GM23338 (cell line): ENCODE measurements around the gene ASIC5. TPM values are rescaled to one million over a fixed set of nuclear protein-coding genes. Genes with fewer than 3 reads are reported as not detected.

Experiments
- ATAC-seq: fragments of 200-7000 bp; cut with Tn5 transposase; 3 replicates; pipeline ENCODE4 v1.9.1; 2020
- DNase-seq: peaks from one replicate; pipeline ENCODE4 v3.0.0-alpha.2; 2015; ENCODE audit warnings: low spot score
- H2AFZ ChIP-seq: fragments of 200-600 bp; sonication (generic); 2 replicates; pipeline ENCODE4 v1.8.0; 2016; ENCODE audit warnings: antibody characterized with exemption, mild to moderate bottlenecking, moderate library complexity
- H3F3A ChIP-seq: fragments of 200-600 bp; sonication (generic); replicated peaks from 2 replicates; pipeline ENCODE4 v1.8.0; 2017; ENCODE audit warnings: antibody characterized with exemption, mixed run types, low read depth
- H3K27ac ChIP-seq: fragments of 200-600 bp; sonication (generic); 2 replicates; pipeline ENCODE4 v1.6.1; 2016; ENCODE audit warnings: low read depth
- H3K27me3 ChIP-seq: fragments of 200-600 bp; sonication (generic); 2 replicates; pipeline ENCODE4 v1.8.0; 2016; ENCODE audit warnings: mild to moderate bottlenecking, mixed run types, moderate library complexity; ENCODE audit not compliant: insufficient read depth
- H3K36me3 ChIP-seq: fragments of 200-600 bp; sonication (generic); 2 replicates; pipeline ENCODE4 v1.8.0; 2016; ENCODE audit warnings: mild to moderate bottlenecking; ENCODE audit not compliant: insufficient read depth
- H3K4me1 ChIP-seq: fragments of 200-600 bp; sonication (generic); 2 replicates; pipeline ENCODE4 v1.8.0; 2016; ENCODE audit warnings: mild to moderate bottlenecking, moderate library complexity; ENCODE audit not compliant: insufficient read depth
- H3K4me2 ChIP-seq: fragments of 200-600 bp; sonication (generic); 2 replicates; pipeline ENCODE4 v1.7.1; 2017; ENCODE audit warnings: mixed run types
- H3K4me3 ChIP-seq: fragments of 200-600 bp; sonication (generic); 2 replicates; pipeline ENCODE4 v1.6.1; 2016; ENCODE audit warnings: mixed run types
- H3K79me2 ChIP-seq: fragments of 200-600 bp; sonication (generic); replicated peaks from 2 replicates; pipeline ENCODE4 v1.8.0; 2017; ENCODE audit warnings: mild to moderate bottlenecking; ENCODE audit not compliant: insufficient read depth
- H3K9me2 ChIP-seq: fragments of 200-600 bp; sonication (generic); 2 replicates; pipeline ENCODE4 v1.8.0; 2017; ENCODE audit not compliant: insufficient read depth
- H4K20me1 ChIP-seq: fragments of 200-600 bp; sonication (generic); replicated peaks from 2 replicates; pipeline ENCODE4 v1.8.0; 2017; ENCODE audit warnings: mild to moderate bottlenecking; ENCODE audit not compliant: insufficient read depth
- H3K27ac Mint-ChIP-seq: 2 replicates; pipeline ENCODE4 v1.8.0; 2020; ENCODE audit warnings: inconsistent platforms, mild to moderate bottlenecking, moderate library complexity, mixed read lengths
- H3K27me3 Mint-ChIP-seq: 3 replicates; pipeline ENCODE4 v1.8.0; 2022; ENCODE audit warnings: low read depth, mild to moderate bottlenecking, moderate library complexity, mixed read lengths, inconsistent platforms; ENCODE audit not compliant: insufficient read depth, poor library complexity
- H3K36me3 Mint-ChIP-seq: 3 replicates; pipeline ENCODE4 v1.8.0; 2021; ENCODE audit warnings: low read depth, mild to moderate bottlenecking, inconsistent platforms, moderate library complexity, mixed read lengths
- H3K4me1 Mint-ChIP-seq: 3 replicates; pipeline ENCODE4 v1.8.0; 2020; ENCODE audit warnings: mild to moderate bottlenecking, inconsistent platforms, mixed read lengths
- H3K4me3 Mint-ChIP-seq: 3 replicates; pipeline ENCODE4 v1.8.0; 2021; ENCODE audit warnings: moderate library complexity, mild to moderate bottlenecking, inconsistent platforms, mixed read lengths
- H3K9me3 Mint-ChIP-seq: 3 replicates; pipeline ENCODE4 v1.8.0; 2020; ENCODE audit warnings: moderate library complexity, mild to moderate bottlenecking, inconsistent platforms, mixed read lengths
- CREB1 ChIP-seq: fragments of 250-450 bp; sonication (Bioruptor Pico); IDR thresholded peaks from 2 replicates; pipeline ENCODE4 v1.5.0; 2020; ENCODE audit warnings: low read depth, mild to moderate bottlenecking, moderate library complexity
- CTCF ChIP-seq, 2 experiments: fragments of 200-600 bp in 1 of 2; sonication (generic) in 1 of 2; conservative IDR thresholded peaks; 2 replicates each; pipeline versions ENCODE4 v1.5.1 to v1.6.1; 2016 to 2017; ENCODE audit warnings: antibody characterized with exemption in 2 of 2, low read depth in 2 of 2, mild to moderate bottlenecking in 2 of 2, moderate library complexity in 1 of 2
- EZH2 ChIP-seq: fragments of 200-600 bp; sonication (generic); IDR thresholded peaks from one replicate; pipeline ENCODE4 v1.8.0; 2017; ENCODE audit warnings: antibody characterized with exemption, mild to moderate bottlenecking, low read depth; ENCODE audit not compliant: unreplicated experiment
- EZH2phosphoT487 ChIP-seq: fragments of 200-600 bp; sonication (generic); IDR thresholded peaks from one replicate; pipeline ENCODE4 v1.8.1; 2018; ENCODE audit warnings: antibody characterized with exemption; ENCODE audit not compliant: unreplicated experiment
- NANOG ChIP-seq: IDR thresholded peaks from 2 replicates; pipeline ENCODE4 v1.6.1; 2016; ENCODE audit warnings: antibody characterized with exemption, borderline replicate concordance
- POLR2AphosphoS5 ChIP-seq: IDR thresholded peaks from 2 replicates; pipeline ENCODE4 v1.6.1; 2016; ENCODE audit warnings: antibody characterized with exemption, low read depth
- REST ChIP-seq: IDR thresholded peaks from one replicate; pipeline ENCODE4 v1.6.1; 2018; ENCODE audit warnings: antibody characterized with exemption; ENCODE audit not compliant: unreplicated experiment
- STAT1 ChIP-seq: IDR thresholded peaks from one replicate; pipeline ENCODE4 v1.6.1; 2016; ENCODE audit warnings: antibody characterized with exemption; ENCODE audit not compliant: unreplicated experiment
- ZNF114 ChIP-seq: fragments of 250-450 bp; sonication (Bioruptor Pico); IDR thresholded peaks from 2 replicates; pipeline ENCODE4 v1.5.0; 2020; ENCODE audit warnings: mild to moderate bottlenecking, moderate library complexity
- ZNF331 ChIP-seq: fragments of 250-450 bp; sonication (Bioruptor Pico); IDR thresholded peaks from 2 replicates; pipeline ENCODE4 v1.5.0; 2020; ENCODE audit warnings: low read depth, mild to moderate bottlenecking, moderate library complexity
- ZNF462 ChIP-seq: fragments of 250-450 bp; sonication (Bioruptor Pico); IDR thresholded peaks from 2 replicates; pipeline ENCODE4 v1.5.0; 2020; ENCODE audit warnings: mild to moderate bottlenecking, moderate library complexity
- long read RNA-seq: library from polyadenylated mRNA; unstranded; transcript quantifications from one replicate; pipeline ENCODE4 v2.0.0, GENCODE V29; 2020; ENCODE audit not compliant: unreplicated experiment
- polyA plus RNA-seq: library from polyadenylated mRNA; unstranded; fragments of >200 nt; fragmentation: Nextera tagmentation; extraction: Ambion mirVana; gene quantifications from 2 replicates; pipeline ENCODE4 v1.2.1, GENCODE V29; 2016
- total RNA-seq: library from RNA; depleted of rRNA; stranded (reverse); fragments of >200 nt; shearing (Covaris generic); gene quantifications from 2 replicates; pipeline ENCODE4 v1.2.3, GENCODE V29; 2014; rRNA removed

ASIC5 gene
- total RNA-seq (not detected in 2 replicates), polyA plus RNA-seq (not detected in 2 replicates)
- long read RNA-seq = 0 reads

- no peak within 1 kb of the TSS for H2AFZ ChIP-seq
- Mint-ChIP-seq H3K9me3 (peaks cover 25% of the 10 kb centered on the region), H3K36me3 (peaks cover 15% of the 10 kb centered on the region), H3K27ac (no peak within 1 kb of the TSS), H3K4me3 (no peak within 1 kb of the TSS), H3K4me1 (no peaks in the 10 kb centered on the region), H3K27me3 (no peaks in the 10 kb centered on the region)
- no peaks in the 10 kb centered on the region for H3K79me2 ChIP-seq
- DNase-seq = no peak
- H3K27me3 ChIP-seq = no peaks in the 10 kb centered on the region
- TF ChIP-seq ZNF331 (no peak), EZH2 (no peak), STAT1 (no peak)
- no peaks in the 10 kb centered on the region for H3F3A ChIP-seq
- H4K20me1 ChIP-seq = no peaks in the 10 kb centered on the region
- no peaks in the 10 kb centered on the region for H3K4me1 ChIP-seq
- ATAC-seq = no peak
- no peak within 1 kb of the TSS for H3K27ac ChIP-seq
- 0 out of 2 replicates have a peak, but pooled peaks cover 3% of the 10 kb centered on the region for H3K9me2 ChIP-seq
- H3K4me2 ChIP-seq = no peak within 1 kb of the TSS
- peaks cover 6% of the 10 kb centered on the region; the same call in 1 of the 2 replicates for H3K36me3 ChIP-seq
- H3K4me3 ChIP-seq = no peak within 1 kb of the TSS
Observed at GRCh38 chr4:155866177-155866576, at the start of gene ASIC5. ASIC5 (minus strand) TSS chr4:155866277; CDS start chr4:155866226, 51 bp downstream.

GRCh38 chr4:155914782-155915181 lies 48.7 kb upstream of the ASIC5 start:
- Mint-ChIP-seq H3K4me1 (no peaks in the 10 kb centered on the region), H3K27ac (no peak overlapping the region), H3K36me3 (no peaks in the 10 kb centered on the region), H3K4me3 (no peak overlapping the region), H3K9me3 (no peaks in the 10 kb centered on the region), H3K27me3 (no peaks in the 10 kb centered on the region)
- Histone ChIP-seq H3K9me2 (0 out of 2 replicates have a peak, but pooled peaks cover 5% of the 10 kb centered on the region), H3K27me3 (no peaks in the 10 kb centered on the region), H2AFZ (no peak overlapping the region), H3F3A (no peaks in the 10 kb centered on the region), H3K36me3 (no peaks in the 10 kb centered on the region), H3K4me3 (no peak overlapping the region), H3K4me1 (no peaks in the 10 kb centered on the region), H3K4me2 (no peak overlapping the region), H3K27ac (no peak overlapping the region), H3K79me2 (no peaks in the 10 kb centered on the region), H4K20me1 (no peaks in the 10 kb centered on the region)
- DNase-seq (no peak), ATAC-seq (no peak)
- TF ChIP-seq CTCF (conservative IDR thresholded peaks at IDR 0.05; ENCODE audit: low read depth in 2 of 2) (no peak), EZH2 (no peak), CREB1 (no peak), ZNF114 (no peak), ZNF331 (no peak), EZH2phosphoT487 (no peak), REST (no peak), ZNF462 (CRISPR knock-in tag) (no peak), POLR2AphosphoS5 (no peak), STAT1 (no peak), NANOG (no peak)
